Stomach smooth muscle (tissue), 2 donors: ENCODE results near the gene IGFBP4.

Source experiments
- H3K27ac ChIP-seq: one replicate; pipeline ENCODE4 v1.7.0; 2013; ENCODE audit warnings: mild to moderate bottlenecking, low read length, inconsistent platforms
- H3K27me3 ChIP-seq, 2 donors: one replicate each; pipeline ENCODE4 v1.7.0; 2013; ENCODE audit warnings: low read length in 2 of 2; ENCODE audit not compliant: insufficient read depth in 2 of 2, control insufficient read depth in 1 of 2
- H3K36me3 ChIP-seq, 2 donors: one replicate each; pipeline ENCODE4 v1.7.0; 2013; ENCODE audit warnings: low read length in 2 of 2; ENCODE audit not compliant: control insufficient read depth in 2 of 2, insufficient read depth in 2 of 2
- H3K4me1 ChIP-seq: one replicate; pipeline ENCODE4 v1.7.0; 2013; ENCODE audit warnings: low read length; ENCODE audit not compliant: control insufficient read depth, insufficient read depth
- H3K4me3 ChIP-seq, 2 donors: one replicate each; pipeline ENCODE4 v1.7.0; 2013; ENCODE audit warnings: low read length in 2 of 2
- H3K9ac ChIP-seq, 2 donors: one replicate each; pipeline ENCODE4 v1.7.0; 2013; ENCODE audit warnings: low read length in 2 of 2, mild to moderate bottlenecking in 1 of 2
- H3K9me3 ChIP-seq, 2 donors: one replicate each; pipeline ENCODE4 v1.7.0; 2013; ENCODE audit warnings: low read length in 2 of 2; ENCODE audit not compliant: control insufficient read depth in 2 of 2
- donor health status: healthy.
- donor health status: Pancreatic carcinoma.

IGFBP4 gene

GRCh38 chr17:40496634-40497420 lies 53.6 kb downstream of the IGFBP4 start:
- Histone ChIP-seq H3K4me1 (peaks cover 27% of the 10 kb centered on the region), H3K4me3 (no peak overlapping the region), H3K36me3 (no peaks in the 10 kb centered on the region), H3K27ac (no peak overlapping the region), H3K9ac (no peak overlapping the region), H3K9me3 (no peaks in the 10 kb centered on the region), H3K27me3 (no peaks in the 10 kb centered on the region)

- Histone ChIP-seq H3K36me3 (no peaks in the 10 kb centered on the region), H3K9me3 (peaks cover 0 to under 1% of the 10 kb centered on the region in 2 donors), H3K9ac (no peak overlapping the region), H3K4me1 (peaks cover 27% of the 10 kb centered on the region), H3K4me3 (peak overlapping the region in 1 of 2 donors; percentile 35), H3K27me3 (no peaks in the 10 kb centered on the region), H3K27ac (peak overlapping the region; percentile 55)
These were observed 54.4 kb downstream of the IGFBP4 start for GRCh38 chr17:40497695-40498094.

- H3K9ac ChIP-seq: no peak overlapping the region
- peaks cover 27% of the 10 kb centered on the region for H3K4me1 ChIP-seq
- H3K27me3 ChIP-seq: no peaks in the 10 kb centered on the region
- peaks cover 0 to 7% of the 10 kb centered on the region in 2 donors for H3K9me3 ChIP-seq
- H3K27ac ChIP-seq: peak overlapping the region; percentile 78
- H3K36me3 ChIP-seq: no peaks in the 10 kb centered on the region
- no peak overlapping the region for H3K4me3 ChIP-seq
These were observed 55.2 kb downstream of the IGFBP4 start for GRCh38 chr17:40498281-40499084.

- H3K4me3 ChIP-seq: peak overlapping the region; percentile 6 to 54
- peak overlapping the region; percentile 78 for H3K27ac ChIP-seq
- no peaks in the 10 kb centered on the region for H3K36me3 ChIP-seq
- peaks cover 23% of the 10 kb centered on the region for H3K4me1 ChIP-seq
- H3K27me3 ChIP-seq: no peaks in the 10 kb centered on the region
- H3K9ac ChIP-seq: peak overlapping the region; percentile 51 to 59
- peaks cover 0 to 7% of the 10 kb centered on the region in 2 donors for H3K9me3 ChIP-seq
These were observed 56.4 kb downstream of the IGFBP4 start for GRCh38 chr17:40499551-40500189.

GRCh38 chr17:40500190-40500589 lies 56.9 kb downstream of the IGFBP4 start:
- Histone ChIP-seq H3K36me3 (no peaks in the 10 kb centered on the region), H3K4me1 (peaks cover 23% of the 10 kb centered on the region), H3K27ac (peak overlapping the region; percentile 78), H3K4me3 (peak overlapping the region; percentile 16 to 54), H3K27me3 (no peaks in the 10 kb centered on the region), H3K9ac (peak overlapping the region in 1 of 2 donors; percentile 10), H3K9me3 (peaks cover 0 to 7% of the 10 kb centered on the region in 2 donors)

- no peak overlapping the region for H3K27ac ChIP-seq
- no peak overlapping the region for H3K9ac ChIP-seq
- H3K36me3 ChIP-seq: no peaks in the 10 kb centered on the region
- H3K27me3 ChIP-seq: no peaks in the 10 kb centered on the region
- peaks cover 23% of the 10 kb centered on the region for H3K4me1 ChIP-seq
- H3K9me3 ChIP-seq: peaks cover 0 to 7% of the 10 kb centered on the region in 2 donors
- no peak overlapping the region for H3K4me3 ChIP-seq
These were observed 57.5 kb downstream of the IGFBP4 start for GRCh38 chr17:40500709-40501108.

GRCh38 chr17:40501499-40501911 lies 58.3 kb downstream of the IGFBP4 start, which contains the start of gene TNS4:
Gene TNS4 (minus strand): TSS chr17:40501623. CDS start chr17:40496425, 5,198 bp downstream.
- H3K4me1 ChIP-seq: peaks cover 23% of the 10 kb centered on the region
- H3K4me3 ChIP-seq: no peak within 1 kb of the TSS
- no peaks in the 10 kb centered on the region for H3K36me3 ChIP-seq
- H3K9ac ChIP-seq: no peak within 1 kb of the TSS
- no peak within 1 kb of the TSS for H3K27ac ChIP-seq
- H3K9me3 ChIP-seq: peaks cover 0 to 7% of the 10 kb centered on the region in 2 donors
- H3K27me3 ChIP-seq: no peaks in the 10 kb centered on the region

GRCh38 chr17:40502716-40503115 lies 59.5 kb downstream of the IGFBP4 start:
- Histone ChIP-seq H3K4me1 (peaks cover 21% of the 10 kb centered on the region), H3K9me3 (peaks cover 0 to 7% of the 10 kb centered on the region in 2 donors), H3K27ac (no peak overlapping the region), H3K9ac (no peak overlapping the region), H3K36me3 (no peaks in the 10 kb centered on the region), H3K27me3 (no peaks in the 10 kb centered on the region), H3K4me3 (no peak overlapping the region)

- Histone ChIP-seq H3K4me1 (peaks cover 17% of the 10 kb centered on the region), H3K27me3 (no peaks in the 10 kb centered on the region), H3K9me3 (peaks cover 0 to 7% of the 10 kb centered on the region in 2 donors), H3K4me3 (no peak overlapping the region), H3K9ac (no peak overlapping the region), H3K27ac (no peak overlapping the region), H3K36me3 (no peaks in the 10 kb centered on the region)
These were observed 59.9 kb downstream of the IGFBP4 start for GRCh38 chr17:40503154-40503553.

- H3K27me3 ChIP-seq: no peaks in the 10 kb centered on the region
- H3K9me3 ChIP-seq: peaks cover 0 to 7% of the 10 kb centered on the region in 2 donors
- H3K4me1 ChIP-seq: peaks cover 3% of the 10 kb centered on the region
- H3K4me3 ChIP-seq: no peak overlapping the region
- H3K36me3 ChIP-seq: no peaks in the 10 kb centered on the region
- H3K9ac ChIP-seq: no peak overlapping the region
- no peak overlapping the region for H3K27ac ChIP-seq
These were observed 63.5 kb downstream of the IGFBP4 start for GRCh38 chr17:40506786-40507185.
